Uterus (tissue), 2 donors: ENCODE results near the gene FATE1.

Experiments
- CTCF ChIP-seq, 4 experiments: fragments of 200-600 bp in 2 of 4; fragments of 450-650 bp in 2 of 4; sonication (generic) in 2 of 4; IDR thresholded peaks; one replicate each; pipeline ENCODE4 v1.5.1; 2016 to 2019; ENCODE audit warnings: antibody characterized with exemption in 4 of 4, mild to moderate bottlenecking in 2 of 4, moderate library complexity in 1 of 4
- POLR2A ChIP-seq, 2 donors: fragments of 450-650 bp; IDR thresholded peaks; one replicate each; pipeline ENCODE4 v1.6.1; 2016; ENCODE audit warnings: antibody characterized with exemption in 2 of 2, mild to moderate bottlenecking in 1 of 2, moderate library complexity in 1 of 2

GRCh38 chrX:151700581-151700980 lies 15.3 kb upstream of the FATE1 start:
- TF ChIP-seq CTCF (IDR thresholded peaks at IDR 0.05), result no peak
- TF ChIP-seq POLR2A (IDR thresholded peaks at IDR 0.05), result no peak
